Measurements from ENCODE around the gene IQGAP3. TPM values are rescaled to one million over a fixed set of nuclear protein-coding genes. Genes with fewer than 3 reads are reported as not detected.

The IQGAP3 gene
- total RNA-seq, 4 donors from 2014 or later, result 1.7 to 9.4 (median 2.9) TPM

DNA sequence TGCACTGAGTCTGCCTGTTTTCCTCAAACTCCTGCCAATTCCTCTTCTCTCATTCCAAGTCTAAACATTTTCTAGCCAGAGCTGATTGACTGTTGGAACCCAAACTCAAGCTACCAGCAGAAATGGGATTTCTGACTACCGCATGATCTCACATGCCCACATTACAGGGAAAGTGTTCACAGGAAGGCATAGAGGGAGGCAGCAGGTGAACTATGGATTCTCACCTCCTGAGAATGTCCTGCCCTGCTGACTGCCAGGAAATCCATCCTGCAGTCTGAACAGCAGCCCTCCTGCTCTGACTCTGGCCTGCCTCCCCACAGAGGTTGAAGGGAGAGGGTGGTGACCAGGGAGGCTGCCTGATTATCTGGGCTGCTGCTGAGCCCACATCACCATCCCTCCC, 22.5 kb downstream of the IQGAP3 start:
- TF ChIP-seq, protein P1, sequence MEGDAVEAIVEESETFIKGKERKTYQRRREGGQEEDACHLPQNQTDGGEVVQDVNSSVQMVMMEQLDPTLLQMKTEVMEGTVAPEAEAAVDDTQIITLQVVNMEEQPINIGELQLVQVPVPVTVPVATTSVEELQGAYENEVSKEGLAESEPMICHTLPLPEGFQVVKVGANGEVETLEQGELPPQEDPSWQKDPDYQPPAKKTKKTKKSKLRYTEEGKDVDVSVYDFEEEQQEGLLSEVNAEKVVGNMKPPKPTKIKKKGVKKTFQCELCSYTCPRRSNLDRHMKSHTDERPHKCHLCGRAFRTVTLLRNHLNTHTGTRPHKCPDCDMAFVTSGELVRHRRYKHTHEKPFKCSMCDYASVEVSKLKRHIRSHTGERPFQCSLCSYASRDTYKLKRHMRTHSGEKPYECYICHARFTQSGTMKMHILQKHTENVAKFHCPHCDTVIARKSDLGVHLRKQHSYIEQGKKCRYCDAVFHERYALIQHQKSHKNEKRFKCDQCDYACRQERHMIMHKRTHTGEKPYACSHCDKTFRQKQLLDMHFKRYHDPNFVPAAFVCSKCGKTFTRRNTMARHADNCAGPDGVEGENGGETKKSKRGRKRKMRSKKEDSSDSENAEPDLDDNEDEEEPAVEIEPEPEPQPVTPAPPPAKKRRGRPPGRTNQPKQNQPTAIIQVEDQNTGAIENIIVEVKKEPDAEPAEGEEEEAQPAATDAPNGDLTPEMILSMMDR (IDR thresholded peaks at IDR 0.05), result no peak
- TF ChIP-seq POLR2A (IDR thresholded peaks at IDR 0.05) (no peak), EP300 (IDR thresholded peaks at IDR 0.05; ENCODE audit: low read depth) (no peak), POLR2AphosphoS5 (IDR thresholded peaks at IDR 0.05) (no peak)
- H3K27me3 ChIP-seq, result no peaks in the 10 kb centered on the region
- intact Hi-C loops (cut with DNase I; ENCODE audit: low total_unique reads) (no loop called here), in situ Hi-C loops (cut with MboI; ENCODE audit: low pct_ligation_motif_present in 1 of 4, low pct_unique_long_range_greater_than_20kb in 1 of 4, low sequenced_read_pairs in 3 of 4) (no loop called here)
- DNase-seq, result no peak
- H3K4me1 ChIP-seq, result peaks cover 0 to 5% (median 0%) of the 10 kb centered on the region in 4 donors
- WGBS, 2 donors (ENCODE audit: low coverage in 1 of 2), result 100% methylated on average over 1 of the region's 1 CpG
- H3K4me3 ChIP-seq, result no peak overlapping the region
- no peaks in the 10 kb centered on the region for H3K9me3 ChIP-seq
- H3K36me3 ChIP-seq, result no peaks in the 10 kb centered on the region
- H3K27ac ChIP-seq, result no peak overlapping the region

DNA sequence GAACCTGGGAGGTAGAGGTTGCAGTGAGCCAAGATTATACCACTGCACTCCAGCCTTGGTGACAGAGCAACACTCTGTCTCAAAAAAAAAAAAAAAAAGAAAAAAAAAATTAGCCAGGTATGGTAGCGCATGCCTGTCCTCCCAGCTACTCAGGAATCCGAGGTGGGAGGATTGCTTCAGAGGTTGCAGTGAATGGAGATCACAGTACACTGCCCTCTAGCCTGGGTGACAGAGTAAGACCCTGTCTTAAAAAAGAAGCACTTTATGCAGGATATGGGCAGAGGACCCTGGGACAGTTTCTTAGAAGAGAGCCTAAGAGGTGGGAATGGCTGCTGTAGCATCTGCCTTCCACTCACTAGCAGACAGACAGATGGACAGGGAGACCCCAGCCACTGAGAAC, 23.0 kb downstream of the IQGAP3 start:
- no peak for DNase-seq
- Histone ChIP-seq H3K36me3 (no peaks in the 10 kb centered on the region), H3K27me3 (no peaks in the 10 kb centered on the region), H3K4me1 (peaks cover 0 to 5% (median 0%) of the 10 kb centered on the region in 4 donors), H3K4me3 (no peak overlapping the region), H3K27ac (no peak overlapping the region), H3K9me3 (no peaks in the 10 kb centered on the region)
- 74 to 82% methylated on average over 2 of the region's 2 CpGs for WGBS, 2 donors (ENCODE audit: low coverage in 1 of 2)
- in situ Hi-C loops (cut with MboI; ENCODE audit: low pct_ligation_motif_present in 1 of 4, low pct_unique_long_range_greater_than_20kb in 1 of 4, low sequenced_read_pairs in 3 of 4), result no loop called here
- TF ChIP-seq, protein P1 (IDR thresholded peaks at IDR 0.05), result no peak
- TF ChIP-seq EP300 (IDR thresholded peaks at IDR 0.05; ENCODE audit: low read depth) (no peak), POLR2AphosphoS5 (IDR thresholded peaks at IDR 0.05) (no peak), POLR2A (IDR thresholded peaks at IDR 0.05) (no peak)
- intact Hi-C loops (cut with DNase I; ENCODE audit: low total_unique reads), result no loop called here

DNA sequence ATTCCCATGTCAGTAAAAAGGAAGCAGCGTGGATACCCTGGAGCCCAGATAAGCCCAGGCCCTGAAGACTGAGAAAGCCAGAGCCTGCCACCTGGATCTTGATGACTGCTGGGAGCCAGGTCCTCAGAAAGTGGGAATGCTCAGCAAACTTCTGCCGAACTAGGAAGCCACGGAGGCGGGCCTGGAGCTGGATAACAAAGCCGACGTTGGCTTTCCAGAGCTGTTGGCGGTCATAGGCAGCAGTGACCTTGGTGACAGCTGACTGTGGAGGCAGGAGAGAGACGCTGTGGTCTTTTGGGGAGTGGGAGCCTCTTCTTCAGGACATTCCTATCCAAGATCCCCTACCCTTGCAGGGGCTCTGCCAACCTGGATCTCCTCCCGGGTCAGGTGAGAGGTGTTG, 24.4 kb downstream of the IQGAP3 start:
- intact Hi-C loops (cut with DNase I; ENCODE audit: low total_unique reads) (no loop called here), in situ Hi-C loops (cut with MboI; ENCODE audit: low pct_ligation_motif_present in 1 of 4, low pct_unique_long_range_greater_than_20kb in 1 of 4, low sequenced_read_pairs in 3 of 4) (no loop called here)
- Histone ChIP-seq H3K27me3 (no peaks in the 10 kb centered on the region), H3K4me3 (no peak overlapping the region), H3K9me3 (no peaks in the 10 kb centered on the region), H3K4me1 (no peaks in the 10 kb centered on the region), H3K27ac (no peak overlapping the region), H3K36me3 (no peaks in the 10 kb centered on the region)
- 98% methylated on average over 9 of the region's 9 CpGs; no CpG with 5 or more reads in 1 of the 2 donors for WGBS, 2 donors (ENCODE audit: low coverage in 1 of 2)
- no peak for DNase-seq
- TF ChIP-seq, protein P1 (IDR thresholded peaks at IDR 0.05), result no peak
- TF ChIP-seq POLR2AphosphoS5 (IDR thresholded peaks at IDR 0.05) (no peak), EP300 (IDR thresholded peaks at IDR 0.05; ENCODE audit: low read depth) (no peak), POLR2A (IDR thresholded peaks at IDR 0.05) (no peak)

DNA sequence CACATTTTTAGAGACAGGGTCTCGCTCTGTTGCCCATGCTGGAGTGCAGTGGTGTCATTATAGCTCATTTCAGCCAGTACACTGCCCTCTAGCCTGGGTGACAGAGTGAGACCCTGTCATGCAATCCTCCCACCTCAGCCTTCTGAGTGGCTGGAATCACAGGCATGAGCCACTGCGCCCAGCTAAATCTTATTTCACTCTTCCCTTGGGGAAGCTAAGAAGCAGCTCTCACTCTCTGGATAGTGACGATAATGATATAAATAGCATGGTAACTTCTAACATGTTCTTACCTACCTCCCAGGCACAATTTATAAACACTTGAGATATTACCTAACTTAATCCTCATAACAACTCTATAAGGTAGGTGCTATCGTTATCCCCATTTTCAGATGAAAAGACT, 24.9 kb downstream of the IQGAP3 start:
- 86 to 99% methylated on average over 1 to 4 of the region's 4 CpGs for WGBS, 2 donors (ENCODE audit: low coverage in 1 of 2)
- in situ Hi-C loops (cut with MboI; ENCODE audit: low pct_ligation_motif_present in 1 of 4, low pct_unique_long_range_greater_than_20kb in 1 of 4, low sequenced_read_pairs in 3 of 4), result no loop called here
- Histone ChIP-seq H3K27ac (no peak overlapping the region), H3K4me1 (no peaks in the 10 kb centered on the region), H3K4me3 (no peak overlapping the region), H3K36me3 (no peaks in the 10 kb centered on the region), H3K9me3 (no peaks in the 10 kb centered on the region), H3K27me3 (no peaks in the 10 kb centered on the region)
- no peak for TF ChIP-seq POLR2A (IDR thresholded peaks at IDR 0.05)
- no peak for TF ChIP-seq POLR2AphosphoS5 (IDR thresholded peaks at IDR 0.05)
- TF ChIP-seq, protein P1 (IDR thresholded peaks at IDR 0.05), result no peak
- no peak for TF ChIP-seq EP300 (IDR thresholded peaks at IDR 0.05; ENCODE audit: low read depth)
- no peak for DNase-seq
- intact Hi-C loops (cut with DNase I; ENCODE audit: low total_unique reads), result no loop called here

Data from transverse colon (tissue), 4 donors.